Natural killer cell treated with Interleukin-12 subunit alpha and Interleukin-12 subunit beta and Interleukin-15 and Interleukin-18, amount 100 ng/mL, for 72 hours (primary cell): ENCODE results near the gene ABI2. TPM values are rescaled to one million over a fixed set of nuclear protein-coding genes. Genes with fewer than 3 reads are reported as not detected.
A peak's percentile ranks its signal among the peaks of the same experiment; 100 is the strongest.

ENCODE experiments used
- ATAC-seq, 2 donors: fragments of 150-1000 bp; cut with Tn5 transposase in 1 of 2; sonication (Bioruptor Pico), chemical (Tn5 transposase) in 1 of 2; 2 replicates each; pipeline ENCODE4 v1.10.0; 2021
- DNase-seq: peaks from one replicate; pipeline ENCODE4 v3.0.0; 2022; ENCODE audit warnings: low spot score
- H3K27ac Mint-ChIP-seq, 2 donors: 1 replicate in 1 of 2; 2 replicates in 1 of 2; pipeline ENCODE4 v1.8.0; 2022; ENCODE audit warnings: mixed read lengths in 2 of 2, mild to moderate bottlenecking in 1 of 2, moderate library complexity in 1 of 2
- H3K27me3 Mint-ChIP-seq, 2 donors: 1 replicate in 1 of 2; 2 replicates in 1 of 2; pipeline ENCODE4 v1.8.0; 2022; ENCODE audit warnings: mixed read lengths in 2 of 2
- H3K36me3 Mint-ChIP-seq: one replicate; pipeline ENCODE4 v1.8.0; 2022; ENCODE audit warnings: mixed read lengths
- H3K4me1 Mint-ChIP-seq, 2 donors: 1 replicate in 1 of 2; 2 replicates in 1 of 2; pipeline ENCODE4 v1.8.0; 2022; ENCODE audit warnings: low read depth in 2 of 2, mixed read lengths in 2 of 2, mild to moderate bottlenecking in 1 of 2
- H3K4me3 Mint-ChIP-seq: one replicate; pipeline ENCODE4 v1.8.0; 2022; ENCODE audit warnings: mixed read lengths
- H3K9me3 Mint-ChIP-seq: 2 replicates; pipeline ENCODE4 v1.8.0; 2022; ENCODE audit warnings: mixed read lengths
- total RNA-seq, 2 donors: library from RNA; stranded (reverse); gene quantifications; one replicate each; pipeline ENCODE4 v1.2.3, GENCODE V29; 2022

The ABI2 gene
- total RNA-seq, 2 donors from 2014 or later, result 29.2 to 38.6 TPM

- Mint-ChIP-seq H3K4me1 (no peaks in the 10 kb centered on the region), H3K27me3 (no peaks in the 10 kb centered on the region), H3K9me3 (no peaks in the 10 kb centered on the region), H3K4me3 (no peak overlapping the region), H3K36me3 (no peaks in the 10 kb centered on the region), H3K27ac (no peak overlapping the region)
- no peak for DNase-seq
- ATAC-seq, result no peak
Measured at GRCh38 chr2:203451011-203451410, 122.8 kb downstream of the ABI2 start.

- Mint-ChIP-seq H3K27ac (no peak overlapping the region), H3K4me1 (no peaks in the 10 kb centered on the region), H3K36me3 (no peaks in the 10 kb centered on the region), H3K9me3 (no peaks in the 10 kb centered on the region), H3K4me3 (no peak overlapping the region), H3K27me3 (no peaks in the 10 kb centered on the region)
- ATAC-seq (no peak), DNase-seq (no peak)
Measured at GRCh38 chr2:203451689-203452088, 123.5 kb downstream of the ABI2 start.

DNA sequence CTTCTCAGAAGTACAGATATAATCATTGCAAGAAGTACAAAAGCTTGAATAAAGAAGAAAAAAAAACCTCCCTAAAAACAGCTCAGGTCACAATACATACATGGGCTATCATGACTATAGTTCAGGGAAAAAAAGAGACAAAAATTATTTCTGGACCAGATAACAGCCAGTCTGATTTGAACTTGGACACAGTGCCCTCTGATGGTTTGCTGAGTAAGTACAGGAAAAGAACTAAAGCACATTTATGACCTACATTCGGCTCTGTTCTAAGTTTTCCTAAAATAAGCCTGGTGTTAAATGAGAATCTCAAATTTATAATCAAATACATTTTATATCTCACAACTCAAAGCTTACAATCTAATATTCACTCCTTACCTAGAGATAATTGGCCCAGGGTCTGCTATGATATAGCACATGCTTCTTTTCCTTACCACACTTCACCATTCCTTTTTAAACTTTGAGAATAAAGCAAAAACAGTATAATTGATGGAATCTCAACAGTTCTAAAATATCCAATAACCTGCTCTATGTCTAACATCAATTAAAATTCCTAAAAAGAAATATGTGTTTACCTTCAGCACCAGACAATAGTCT lies 125.8 kb downstream of the ABI2 start:
- Mint-ChIP-seq H3K36me3 (no peaks in the 10 kb centered on the region), H3K27me3 (no peaks in the 10 kb centered on the region), H3K4me1 (no peaks in the 10 kb centered on the region), H3K9me3 (no peaks in the 10 kb centered on the region), H3K27ac (no peak overlapping the region), H3K4me3 (no peak overlapping the region)
- ATAC-seq (peak in 1 of 2 donors; percentile 49), DNase-seq (peak; percentile 66)

DNA sequence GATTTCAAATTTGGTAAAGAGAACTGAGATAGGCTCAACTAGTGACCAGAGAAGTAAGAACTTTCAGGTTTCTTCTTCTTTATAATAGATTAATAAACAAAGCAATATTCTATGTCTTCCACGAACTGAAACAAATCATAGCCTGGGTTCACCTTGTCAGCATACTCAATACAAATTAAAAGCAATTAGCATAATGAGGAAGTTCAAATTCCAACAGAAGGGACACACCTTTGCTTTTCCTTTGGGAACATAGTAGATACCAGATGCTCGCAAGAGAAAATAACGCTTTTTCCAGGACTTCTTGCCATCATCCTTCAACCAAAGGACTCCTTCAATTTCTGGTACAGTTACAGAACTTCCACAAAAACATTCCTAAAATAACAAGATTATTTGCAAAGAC lies 127.0 kb downstream of the ABI2 start:
- H3K9me3 Mint-ChIP-seq, result no peaks in the 10 kb centered on the region
- H3K27ac Mint-ChIP-seq, result no peak overlapping the region
- ATAC-seq (no peak), DNase-seq (no peak)
- H3K4me1 Mint-ChIP-seq, result no peaks in the 10 kb centered on the region
- H3K36me3 Mint-ChIP-seq, result no peaks in the 10 kb centered on the region
- H3K27me3 Mint-ChIP-seq, result no peaks in the 10 kb centered on the region
- H3K4me3 Mint-ChIP-seq, result no peak overlapping the region

- Mint-ChIP-seq H3K4me3 (no peak overlapping the region), H3K27ac (no peak overlapping the region), H3K27me3 (peaks cover 7 to 14% of the 10 kb centered on the region in 2 donors), H3K9me3 (no peaks in the 10 kb centered on the region), H3K36me3 (no peaks in the 10 kb centered on the region), H3K4me1 (no peaks in the 10 kb centered on the region)
- ATAC-seq (no peak), DNase-seq (no peak)
Measured at GRCh38 chr2:203461746-203462145, 133.6 kb downstream of the ABI2 start.

GRCh38 chr2:203462308-203462707 lies 134.1 kb downstream of the ABI2 start:
- no peaks in the 10 kb centered on the region for H3K4me1 Mint-ChIP-seq
- no peak for DNase-seq
- no peak overlapping the region for H3K27ac Mint-ChIP-seq
- ATAC-seq, result no peak
- H3K9me3 Mint-ChIP-seq, result no peaks in the 10 kb centered on the region
- peaks cover 7 to 15% of the 10 kb centered on the region in 2 donors for H3K27me3 Mint-ChIP-seq
- no peak overlapping the region for H3K4me3 Mint-ChIP-seq
- no peaks in the 10 kb centered on the region for H3K36me3 Mint-ChIP-seq

GRCh38 chr2:203463266-203463678 lies 135.1 kb downstream of the ABI2 start:
- Mint-ChIP-seq H3K36me3 (no peaks in the 10 kb centered on the region), H3K27ac (no peak overlapping the region)

DNA sequence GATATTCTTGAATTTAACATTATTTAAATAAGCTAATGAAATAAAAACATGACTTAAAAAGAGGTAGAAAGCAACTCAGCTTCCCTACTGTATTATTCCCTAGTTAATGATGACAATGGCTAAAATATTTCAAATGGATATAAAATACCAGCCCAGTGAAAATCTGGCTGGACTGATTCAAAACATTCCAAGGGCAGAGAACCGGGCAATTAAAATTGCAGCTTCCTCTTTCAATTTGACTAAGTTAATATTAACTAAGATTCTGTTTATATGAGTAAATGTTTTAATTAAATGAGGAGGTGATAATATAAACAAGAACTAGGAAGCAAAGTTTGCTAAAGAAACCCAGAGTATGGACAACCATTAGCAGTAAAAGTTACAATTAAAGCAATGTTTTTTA lies 141.4 kb downstream of the ABI2 start:
- no peaks in the 10 kb centered on the region for H3K9me3 Mint-ChIP-seq
- no peak overlapping the region for H3K4me3 Mint-ChIP-seq
- no peak for ATAC-seq
- DNase-seq, result no peak
- no peaks in the 10 kb centered on the region for H3K36me3 Mint-ChIP-seq
- H3K27ac Mint-ChIP-seq, result no peak overlapping the region
- no peaks in the 10 kb centered on the region for H3K4me1 Mint-ChIP-seq
- H3K27me3 Mint-ChIP-seq, result peaks cover 14 to 25% of the 10 kb centered on the region in 2 donors

More at GRCh38 chr2:203463266-203463678, 135.1 kb downstream of the ABI2 start:
- Mint-ChIP-seq H3K4me1 (no peaks in the 10 kb centered on the region), H3K27me3 (peaks cover 7 to 17% of the 10 kb centered on the region in 2 donors), H3K4me3 (no peak overlapping the region), H3K9me3 (no peaks in the 10 kb centered on the region)
- ATAC-seq (no peak), DNase-seq (no peak)

GRCh38 chr2:203470371-203470770 lies 142.2 kb downstream of the ABI2 start:
- Mint-ChIP-seq H3K4me3 (no peak overlapping the region), H3K27me3 (peaks cover 10 to 19% of the 10 kb centered on the region in 2 donors), H3K4me1 (no peaks in the 10 kb centered on the region), H3K27ac (no peak overlapping the region), H3K36me3 (no peaks in the 10 kb centered on the region), H3K9me3 (no peaks in the 10 kb centered on the region)
- no peak for DNase-seq
- no peak for ATAC-seq

DNA sequence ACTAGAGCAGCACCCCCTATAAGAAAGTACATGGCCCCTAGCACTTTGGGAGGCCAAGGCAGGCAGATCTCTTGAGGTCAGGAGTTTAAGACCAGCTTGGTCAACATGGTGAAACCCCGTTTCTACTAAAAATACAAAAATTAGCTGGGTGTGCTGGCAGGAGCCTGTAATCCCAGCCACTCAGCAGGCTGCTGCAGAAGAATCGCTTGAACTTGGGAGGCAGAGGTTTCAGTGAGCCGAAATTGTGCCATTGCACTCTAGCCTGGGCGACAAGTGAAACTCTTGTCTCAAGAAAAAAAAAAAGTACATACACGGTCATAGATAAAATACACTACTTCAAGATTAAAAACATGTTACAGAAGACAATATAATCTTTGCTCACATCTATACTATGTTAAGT lies 143.1 kb downstream of the ABI2 start:
- Mint-ChIP-seq H3K4me1 (no peaks in the 10 kb centered on the region), H3K4me3 (no peak overlapping the region), H3K9me3 (no peaks in the 10 kb centered on the region), H3K27me3 (peaks cover 10 to 15% of the 10 kb centered on the region in 2 donors), H3K36me3 (no peaks in the 10 kb centered on the region), H3K27ac (no peak overlapping the region)
- ATAC-seq (no peak), DNase-seq (no peak)

GRCh38 chr2:203476881-203477280 lies 148.7 kb downstream of the ABI2 start:
- no peak overlapping the region for H3K4me3 Mint-ChIP-seq
- ATAC-seq, result no peak
- H3K9me3 Mint-ChIP-seq, result no peaks in the 10 kb centered on the region
- H3K27ac Mint-ChIP-seq, result no peak overlapping the region
- no peaks in the 10 kb centered on the region for H3K36me3 Mint-ChIP-seq
- no peak for DNase-seq
- no peaks in the 10 kb centered on the region for H3K27me3 Mint-ChIP-seq
- no peaks in the 10 kb centered on the region for H3K4me1 Mint-ChIP-seq

DNA sequence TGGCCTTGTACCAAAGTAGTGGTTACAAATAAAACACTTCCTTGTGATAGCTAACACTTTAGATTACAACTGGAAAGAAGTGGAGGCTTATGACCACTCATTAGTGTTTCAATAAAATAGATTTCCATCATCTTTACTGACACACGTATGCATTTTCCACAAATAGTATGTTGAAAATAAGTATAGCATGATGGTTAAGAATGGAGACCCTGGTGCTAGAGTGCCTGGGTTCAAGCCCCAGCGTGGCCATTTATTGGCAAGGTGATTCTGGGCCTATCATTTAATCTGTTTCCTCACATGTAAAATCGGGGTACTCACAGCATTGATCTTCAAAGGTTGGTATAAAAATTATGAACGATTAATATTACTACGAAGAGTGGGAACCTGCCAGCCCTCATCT lies 152.4 kb downstream of the ABI2 start:
- no peak overlapping the region for H3K4me3 Mint-ChIP-seq
- ATAC-seq, result no peak
- no peaks in the 10 kb centered on the region for H3K27me3 Mint-ChIP-seq
- H3K4me1 Mint-ChIP-seq, result no peaks in the 10 kb centered on the region
- DNase-seq, result no peak
- no peak overlapping the region for H3K27ac Mint-ChIP-seq
- no peaks in the 10 kb centered on the region for H3K36me3 Mint-ChIP-seq
- H3K9me3 Mint-ChIP-seq, result no peaks in the 10 kb centered on the region

- H3K27me3 Mint-ChIP-seq, result no peaks in the 10 kb centered on the region
- ATAC-seq (peak; percentile 64 to 75), DNase-seq (peak; percentile 61)
- H3K36me3 Mint-ChIP-seq, result no peaks in the 10 kb centered on the region
- no peak overlapping the region for H3K27ac Mint-ChIP-seq
- H3K4me1 Mint-ChIP-seq, result no peaks in the 10 kb centered on the region
- no peaks in the 10 kb centered on the region for H3K9me3 Mint-ChIP-seq
- no peak overlapping the region for H3K4me3 Mint-ChIP-seq
Measured at GRCh38 chr2:203484266-203485112, 156.3 kb downstream of the ABI2 start.

- no peaks in the 10 kb centered on the region for H3K9me3 Mint-ChIP-seq
Measured at GRCh38 chr2:203489531-203489930, 161.3 kb downstream of the ABI2 start.

More at GRCh38 chr2:203489531-203489930, 161.3 kb downstream of the ABI2 start:
- Mint-ChIP-seq H3K27me3 (peaks cover 0 to 4% of the 10 kb centered on the region in 2 donors), H3K36me3 (no peaks in the 10 kb centered on the region), H3K4me1 (no peaks in the 10 kb centered on the region), H3K4me3 (no peak overlapping the region), H3K27ac (no peak overlapping the region)
- ATAC-seq, result no peak
- DNase-seq, result no peak
